ENCODE data around the gene CCDC71.

The CCDC71 gene

DNA sequence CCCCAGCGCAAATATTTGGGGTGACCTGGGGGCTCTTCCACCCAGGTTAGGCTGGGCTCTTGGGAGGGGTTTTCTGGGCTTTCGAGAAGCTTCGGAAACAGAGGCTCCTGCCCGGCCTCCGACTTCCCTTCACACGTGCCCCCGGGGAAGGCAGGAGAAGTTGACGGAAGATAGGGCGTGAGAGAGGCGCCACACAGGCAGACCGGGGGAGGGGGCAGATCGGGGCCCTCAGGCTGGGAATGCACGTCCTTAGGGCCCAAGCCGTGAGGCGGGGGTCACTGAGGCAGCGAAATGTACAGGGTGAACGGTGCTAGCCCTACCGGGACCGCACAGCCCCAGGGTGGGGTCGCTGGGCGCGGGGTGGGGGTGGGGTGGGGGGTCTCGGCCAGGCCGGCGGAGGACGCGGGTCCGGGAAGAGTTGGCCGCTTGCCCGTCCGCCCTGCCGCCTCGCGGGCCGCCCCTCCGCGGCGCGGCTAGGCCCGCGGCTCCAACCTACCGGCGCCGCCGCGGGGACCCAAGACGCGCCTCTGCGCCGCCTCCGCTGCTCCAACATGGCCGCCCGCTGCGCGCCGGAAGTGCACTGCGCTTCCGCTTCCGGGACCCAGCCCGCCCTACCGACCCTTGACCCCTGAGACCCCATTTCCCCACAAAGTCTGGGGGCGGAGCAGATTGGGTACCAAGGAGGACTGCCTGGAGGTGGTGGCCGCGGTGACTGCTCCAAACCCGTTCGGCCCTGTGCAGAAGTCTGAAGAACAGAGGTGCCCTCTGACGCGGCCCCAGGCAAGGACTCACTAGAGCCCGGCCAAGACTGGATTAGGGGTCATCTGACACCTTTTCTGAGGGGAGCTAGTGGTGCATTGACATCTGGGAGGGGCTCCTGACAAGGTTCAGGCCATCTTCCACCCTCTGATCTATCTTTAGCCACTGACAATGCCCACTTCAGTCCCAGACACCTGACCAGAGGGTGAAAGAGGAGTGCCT is at the start of gene CCDC71:
Gene CCDC71 (minus strand): TSS at position 561 of the 981 bp plus-strand sequence. CDS start 2,123 bp downstream, outside the sequence.
- Histone ChIP-seq H3F3A (ENCODE audit: insufficient read depth, low read length) (0 out of 2 replicates have a peak, but pooled peaks cover 3% of the 10 kb centered on the region), H3K79me2 (ENCODE audit: low read length) (peaks cover 15% of the 10 kb centered on the region), H4K20me1 (ENCODE audit: insufficient read depth, low read length) (no peaks in the 10 kb centered on the region), H3K4me3 (ENCODE audit: low read length) (peak within 1 kb of the TSS; percentile 91), H3K9me3 (replicated peaks; ENCODE audit: insufficient read depth, low read length) (no peaks in the 10 kb centered on the region), H2AFZ (ENCODE audit: low read length) (peak within 1 kb of the TSS; percentile 100), H3K9ac (ENCODE audit: low read length) (peak within 1 kb of the TSS; percentile 69), H3K4me2 (ENCODE audit: low read depth, low read length) (peak within 1 kb of the TSS; percentile 87), H3K9me2 (replicated peaks; ENCODE audit: insufficient read depth, low read length) (no peaks in the 10 kb centered on the region), H3K27me3 (replicated peaks; ENCODE audit: insufficient read depth, low read length) (no peaks in the 10 kb centered on the region), H3K4me1 (ENCODE audit: low read length) (peaks cover 5% of the 10 kb centered on the region; the same call in 1 of the 2 replicates), H3K36me3 (replicated peaks; ENCODE audit: insufficient read depth, low read length) (no peaks in the 10 kb centered on the region; the same call in 1 of the 2 replicates), H3K27ac (ENCODE audit: low read length) (no peak within 1 kb of the TSS)
- TF ChIP-seq, protein P1, sequence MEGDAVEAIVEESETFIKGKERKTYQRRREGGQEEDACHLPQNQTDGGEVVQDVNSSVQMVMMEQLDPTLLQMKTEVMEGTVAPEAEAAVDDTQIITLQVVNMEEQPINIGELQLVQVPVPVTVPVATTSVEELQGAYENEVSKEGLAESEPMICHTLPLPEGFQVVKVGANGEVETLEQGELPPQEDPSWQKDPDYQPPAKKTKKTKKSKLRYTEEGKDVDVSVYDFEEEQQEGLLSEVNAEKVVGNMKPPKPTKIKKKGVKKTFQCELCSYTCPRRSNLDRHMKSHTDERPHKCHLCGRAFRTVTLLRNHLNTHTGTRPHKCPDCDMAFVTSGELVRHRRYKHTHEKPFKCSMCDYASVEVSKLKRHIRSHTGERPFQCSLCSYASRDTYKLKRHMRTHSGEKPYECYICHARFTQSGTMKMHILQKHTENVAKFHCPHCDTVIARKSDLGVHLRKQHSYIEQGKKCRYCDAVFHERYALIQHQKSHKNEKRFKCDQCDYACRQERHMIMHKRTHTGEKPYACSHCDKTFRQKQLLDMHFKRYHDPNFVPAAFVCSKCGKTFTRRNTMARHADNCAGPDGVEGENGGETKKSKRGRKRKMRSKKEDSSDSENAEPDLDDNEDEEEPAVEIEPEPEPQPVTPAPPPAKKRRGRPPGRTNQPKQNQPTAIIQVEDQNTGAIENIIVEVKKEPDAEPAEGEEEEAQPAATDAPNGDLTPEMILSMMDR (IDR thresholded peaks at IDR 0.05; ENCODE audit: low read length), result no peak
- no peak for TF ChIP-seq EZH2 (optimal IDR thresholded peaks at IDR 0.05; ENCODE audit: low read depth, low read length)
- TF ChIP-seq EZH2phosphoT487 (IDR thresholded peaks at IDR 0.05; ENCODE audit: low read length), result no peak
- peak; percentile 69 for DNase-seq

DNA sequence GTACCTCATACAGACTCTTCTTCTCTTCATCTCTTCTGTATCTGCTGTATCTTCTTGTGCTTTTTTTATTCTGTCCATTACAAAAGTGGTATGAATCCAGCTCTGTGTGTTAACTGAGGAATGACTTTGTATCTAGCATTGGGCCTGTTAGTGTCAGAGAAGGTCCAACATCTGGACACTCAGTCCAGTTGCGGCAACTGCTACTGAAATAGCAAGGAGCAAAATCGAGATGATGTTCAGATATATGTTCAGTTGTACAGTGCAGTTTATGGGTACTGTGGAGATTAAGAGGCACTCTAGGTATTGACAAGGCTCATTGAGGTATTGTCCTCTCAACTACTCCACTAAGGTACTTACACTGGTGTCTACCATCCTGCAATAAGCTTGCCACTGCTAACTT is 47.9 kb upstream of the CCDC71 start:
- H3K9ac ChIP-seq (ENCODE audit: low read length), result no peak overlapping the region
- H3K27me3 ChIP-seq (replicated peaks; ENCODE audit: insufficient read depth, low read length), result no peaks in the 10 kb centered on the region
- H3K9me2 ChIP-seq (replicated peaks; ENCODE audit: insufficient read depth, low read length), result no peaks in the 10 kb centered on the region
- H3K27ac ChIP-seq (ENCODE audit: low read length), result no peak overlapping the region
- H3K4me2 ChIP-seq (ENCODE audit: low read depth, low read length), result no peak overlapping the region
- H3K4me3 ChIP-seq (ENCODE audit: low read length), result no peak overlapping the region
- DNase-seq, result no peak
- no peaks in the 10 kb centered on the region for H4K20me1 ChIP-seq (ENCODE audit: insufficient read depth, low read length)
- no peaks in the 10 kb centered on the region for H3K36me3 ChIP-seq (replicated peaks; ENCODE audit: insufficient read depth, low read length)
- H3K4me1 ChIP-seq (ENCODE audit: low read length), result no peaks in the 10 kb centered on the region
- H2AFZ ChIP-seq (ENCODE audit: low read length), result no peak overlapping the region
- H3K79me2 ChIP-seq (ENCODE audit: low read length), result no peaks in the 10 kb centered on the region
- TF ChIP-seq EZH2phosphoT487 (IDR thresholded peaks at IDR 0.05; ENCODE audit: low read length), result no peak
- no peak for TF ChIP-seq EZH2 (optimal IDR thresholded peaks at IDR 0.05; ENCODE audit: low read depth, low read length)
- TF ChIP-seq, protein P1 (IDR thresholded peaks at IDR 0.05; ENCODE audit: low read length), result no peak
- H3K9me3 ChIP-seq (replicated peaks; ENCODE audit: insufficient read depth, low read length), result no peaks in the 10 kb centered on the region
- H3F3A ChIP-seq (ENCODE audit: insufficient read depth, low read length), result no peaks in the 10 kb centered on the region

DNA sequence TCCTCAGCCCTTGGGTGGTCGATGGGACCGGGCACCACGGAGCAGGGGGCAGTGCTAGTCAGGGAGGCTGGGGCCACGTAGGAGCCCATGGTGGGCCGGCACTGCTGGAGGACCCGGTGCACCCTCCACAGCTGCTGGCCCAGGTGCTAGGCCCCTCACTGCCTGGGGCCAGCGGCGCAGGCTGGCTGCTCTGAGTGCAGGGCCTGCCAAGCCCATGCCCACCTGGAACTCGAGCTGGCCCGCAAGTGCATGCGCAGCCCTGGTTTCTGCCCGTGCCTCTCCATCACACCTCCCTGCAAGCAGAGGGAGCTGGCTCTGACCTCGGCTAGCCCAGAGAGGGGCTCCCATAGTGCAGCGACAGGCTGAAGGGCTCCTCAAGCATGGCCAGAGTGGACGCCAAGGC is 47.4 kb upstream of the CCDC71 start:
- Histone ChIP-seq H3K9ac (ENCODE audit: low read length) (no peak overlapping the region), H2AFZ (ENCODE audit: low read length) (no peak overlapping the region), H3K4me2 (ENCODE audit: low read depth, low read length) (no peak overlapping the region), H4K20me1 (ENCODE audit: insufficient read depth, low read length) (no peaks in the 10 kb centered on the region), H3F3A (ENCODE audit: insufficient read depth, low read length) (no peaks in the 10 kb centered on the region), H3K9me3 (replicated peaks; ENCODE audit: insufficient read depth, low read length) (no peaks in the 10 kb centered on the region), H3K9me2 (replicated peaks; ENCODE audit: insufficient read depth, low read length) (no peaks in the 10 kb centered on the region), H3K79me2 (ENCODE audit: low read length) (no peaks in the 10 kb centered on the region), H3K4me3 (ENCODE audit: low read length) (no peak overlapping the region), H3K4me1 (ENCODE audit: low read length) (no peaks in the 10 kb centered on the region), H3K27ac (ENCODE audit: low read length) (no peak overlapping the region), H3K27me3 (replicated peaks; ENCODE audit: insufficient read depth, low read length) (no peaks in the 10 kb centered on the region), H3K36me3 (replicated peaks; ENCODE audit: insufficient read depth, low read length) (no peaks in the 10 kb centered on the region)
- no peak for DNase-seq
- TF ChIP-seq EZH2 (optimal IDR thresholded peaks at IDR 0.05; ENCODE audit: low read depth, low read length) (no peak), EZH2phosphoT487 (IDR thresholded peaks at IDR 0.05; ENCODE audit: low read length) (no peak)
